Spinal cord (tissue), 10 donors: ENCODE results near the gene ZBTB46. TPM values are rescaled to one million over a fixed set of nuclear protein-coding genes. Genes with fewer than 3 reads are reported as not detected.

Experiments
- DNase-seq, 6 donors: peaks; one replicate each; pipeline versions ENCODE4 v3.0.0 to v3.0.0-alpha.2; 2013 to 2015; ENCODE audit warnings: low spot score in 6 of 6, low read depth in 4 of 6
- H3K27ac ChIP-seq: one replicate; pipeline ENCODE4 v1.5.1; 2013; ENCODE audit warnings: low read depth, low read length, control low read depth
- H3K27me3 ChIP-seq: one replicate; pipeline ENCODE4 v1.6.1; 2013; ENCODE audit warnings: low read length; ENCODE audit not compliant: control insufficient read depth, insufficient read depth
- H3K36me3 ChIP-seq: one replicate; pipeline ENCODE4 v1.6.1; 2013; ENCODE audit warnings: low read length; ENCODE audit not compliant: control insufficient read depth, insufficient read depth
- H3K4me1 ChIP-seq: one replicate; pipeline ENCODE4 v1.6.1; 2013; ENCODE audit warnings: low read length; ENCODE audit not compliant: control insufficient read depth, insufficient read depth
- H3K4me3 ChIP-seq: one replicate; pipeline ENCODE4 v1.5.1; 2013; ENCODE audit warnings: low read depth, low read length, control low read depth
- H3K9me3 ChIP-seq: one replicate; pipeline ENCODE4 v1.6.1; 2013; ENCODE audit warnings: low read length; ENCODE audit not compliant: control insufficient read depth, insufficient read depth
- WGBS: methylation state at CpG from one replicate; pipeline ENCODE4 v1.1.5; 2013; ENCODE audit warnings: missing lambda C conversion rate; ENCODE audit not compliant: insufficient coverage; 5-methylcytosine and 5-hydroxymethylcytosine counted together
- polyA plus RNA-seq, 2 donors: library from polyadenylated mRNA; unstranded; fragments of 120-200 nt; gene quantifications; one replicate each; pipeline ENCODE4 v1.2.1, GENCODE V29; 2013; ENCODE audit not compliant: insufficient read length in 2 of 2
- total RNA-seq, 2 donors: library from RNA; depleted of rRNA in 1 of 2; stranded (reverse); fragments of 120-200 nt in 1 of 2; fragments of >200 nt in 1 of 2; gene quantifications; one replicate each; pipeline versions ENCODE4 v1.2.3 to v1.2.4, GENCODE V29; 2013 to 2014
- donor health status: healthy.

ZBTB46 gene
- total and polyA plus RNA-seq, 4 donors, result 8.3 to 13.4 (median 11.3) TPM

DNA sequence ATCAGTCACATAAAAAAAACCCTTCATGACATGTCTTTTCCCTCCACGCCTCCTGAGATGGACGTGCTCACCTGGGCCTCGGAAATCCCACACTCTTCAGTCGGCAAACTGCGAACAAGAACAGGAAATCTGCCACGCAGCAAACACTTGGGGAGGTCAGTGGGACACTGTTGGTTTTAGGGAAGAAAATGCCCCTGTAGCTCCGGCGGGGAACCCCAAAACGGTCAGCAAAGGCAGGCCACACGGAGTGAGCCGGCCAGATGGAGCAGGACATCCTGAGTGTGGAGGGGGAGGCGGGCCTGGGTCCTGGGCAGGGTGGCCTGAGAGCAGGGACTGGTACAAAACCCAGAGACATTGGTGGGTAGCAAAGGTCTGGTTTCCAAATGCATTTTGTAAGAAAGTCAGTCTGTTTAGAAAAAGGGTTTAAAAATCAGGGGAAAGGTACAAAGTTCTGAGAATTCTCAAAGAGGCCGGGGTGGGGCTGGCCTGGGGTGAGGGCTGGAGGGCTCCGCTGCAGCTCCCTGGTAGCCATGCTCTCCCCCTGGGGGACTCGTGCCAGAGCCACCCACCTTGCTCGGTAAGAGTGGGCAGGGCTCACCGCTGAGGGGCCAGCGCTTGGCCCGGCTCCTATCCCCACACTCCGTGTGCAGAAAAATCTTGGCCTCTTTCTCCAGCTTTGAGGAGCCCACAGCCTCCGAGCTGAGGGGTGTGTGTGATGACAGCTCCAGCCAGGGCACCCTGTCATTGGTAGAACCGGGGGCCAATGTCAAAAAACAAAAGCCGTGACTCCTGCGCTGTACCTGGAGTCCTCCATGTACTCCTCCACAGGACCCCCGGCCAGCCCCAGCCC, 86.3 kb downstream of the ZBTB46 start:
- no peak overlapping the region for H3K4me3 ChIP-seq

DNA sequence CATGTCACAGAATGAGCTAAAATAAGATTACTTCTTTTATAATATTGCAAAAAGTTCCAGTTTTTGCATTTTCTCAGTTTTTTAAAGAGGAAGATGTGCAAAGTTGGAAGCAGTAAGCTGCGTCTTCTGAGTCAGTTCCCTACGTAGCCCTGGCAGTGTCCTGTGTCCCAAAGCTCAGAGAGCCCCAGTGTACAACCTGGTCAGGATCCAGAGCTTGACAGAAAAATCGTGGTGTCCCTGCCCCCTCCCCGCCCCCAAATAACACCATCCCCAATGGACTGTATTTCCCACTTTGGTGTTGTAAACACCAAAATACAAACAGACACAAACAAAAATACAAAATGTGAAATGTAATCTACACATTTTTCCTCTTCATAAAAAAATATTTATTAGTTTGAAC, 86.9 kb downstream of the ZBTB46 start:
- 89% methylated on average over 2 of the region's 4 CpGs for WGBS
- H3K4me1 ChIP-seq, result peaks cover 18% of the 10 kb centered on the region
- H3K36me3 ChIP-seq, result peaks cover 73% of the 10 kb centered on the region
- H3K27ac ChIP-seq, result no peak overlapping the region
- H3K4me3 ChIP-seq, result no peak overlapping the region
- H3K9me3 ChIP-seq, result no peaks in the 10 kb centered on the region
- no peaks in the 10 kb centered on the region for H3K27me3 ChIP-seq
- no peak for DNase-seq

More for the DNA sequence above, 86.3 kb downstream of the ZBTB46 start:
- no peak for DNase-seq
- H3K27me3 ChIP-seq, result no peaks in the 10 kb centered on the region
- H3K36me3 ChIP-seq, result peaks cover 76% of the 10 kb centered on the region
- no peak overlapping the region for H3K27ac ChIP-seq
- no peaks in the 10 kb centered on the region for H3K9me3 ChIP-seq
- WGBS, result 82% methylated on average over 25 of the region's 25 CpGs
- peaks cover 20% of the 10 kb centered on the region for H3K4me1 ChIP-seq

DNA sequence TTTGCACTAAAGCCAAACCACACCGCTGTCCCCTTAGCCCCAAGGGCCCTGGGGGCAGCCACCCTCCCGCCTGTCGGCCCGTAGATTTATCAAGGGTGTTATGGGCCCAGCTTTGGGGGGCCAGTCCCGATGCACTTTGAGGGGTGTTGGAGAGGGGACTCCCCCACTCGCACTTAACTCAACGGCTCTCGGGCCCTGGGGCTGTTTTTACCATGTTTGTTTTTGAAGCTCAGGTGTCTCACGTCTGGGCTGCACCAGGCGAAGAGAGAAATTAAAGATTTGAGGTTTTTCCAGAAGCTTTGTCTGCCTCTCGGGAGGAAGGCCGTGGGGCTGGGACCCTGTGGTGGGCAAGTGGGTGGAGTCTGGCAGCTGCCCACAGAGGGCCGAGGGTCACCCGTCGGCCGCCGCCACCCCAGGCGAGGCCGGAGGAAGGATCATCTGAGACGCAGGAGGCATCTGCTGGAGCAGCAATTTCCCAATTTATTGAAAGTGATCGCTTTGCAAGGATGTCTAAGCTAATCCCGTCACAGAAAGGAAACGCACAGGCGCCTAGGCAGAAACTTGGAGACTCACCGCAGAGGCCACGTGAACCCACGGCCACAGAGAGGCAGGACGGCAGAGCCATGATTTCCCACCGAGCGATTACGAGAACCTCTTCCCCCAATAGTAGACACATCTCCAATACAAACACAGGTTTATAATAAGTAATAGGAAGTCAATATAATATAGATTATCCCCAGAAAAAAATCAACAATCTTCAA, 87.7 kb downstream of the ZBTB46 start:
- DNase-seq, result no peak
- H3K27ac ChIP-seq, result no peak overlapping the region
- peaks cover 26% of the 10 kb centered on the region for H3K4me1 ChIP-seq
- WGBS, result 84% methylated on average over 23 of the region's 31 CpGs
- no peaks in the 10 kb centered on the region for H3K27me3 ChIP-seq
- no peaks in the 10 kb centered on the region for H3K9me3 ChIP-seq
- no peak overlapping the region for H3K4me3 ChIP-seq
- H3K36me3 ChIP-seq, result peaks cover 72% of the 10 kb centered on the region

DNA sequence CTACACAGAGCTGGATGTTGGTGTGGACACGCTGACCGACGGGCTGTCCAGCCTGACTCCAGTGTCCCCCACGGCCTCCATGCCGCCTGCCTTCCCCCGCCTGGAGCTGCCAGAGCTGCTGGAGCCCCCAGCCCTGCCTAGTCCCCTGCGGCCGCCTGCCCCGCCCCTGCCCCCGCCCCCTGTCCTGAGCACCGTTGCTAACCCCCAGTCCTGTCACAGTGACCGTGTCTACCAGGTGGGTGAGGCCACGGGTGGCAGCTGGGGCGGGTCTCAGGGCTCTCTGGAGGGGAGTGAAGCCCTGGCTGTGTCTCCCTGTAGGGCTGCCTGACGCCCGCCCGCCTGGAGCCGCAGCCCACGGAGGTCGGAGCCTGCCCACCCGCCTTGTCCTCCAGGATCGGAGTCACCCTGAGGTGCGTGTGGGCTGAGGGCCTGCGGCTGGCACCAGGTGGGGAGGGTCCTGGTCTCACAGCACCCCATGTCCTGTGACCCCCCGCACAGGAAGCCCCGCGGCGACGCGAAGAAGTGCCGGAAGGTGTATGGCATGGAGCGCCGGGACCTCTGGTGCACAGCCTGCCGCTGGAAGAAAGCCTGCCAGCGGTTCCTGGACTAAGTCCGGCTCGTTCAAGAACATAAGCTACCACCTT, 88.6 kb downstream of the ZBTB46 start:
- Histone ChIP-seq H3K4me1 (peaks cover 30% of the 10 kb centered on the region), H3K27me3 (no peaks in the 10 kb centered on the region), H3K4me3 (no peak overlapping the region), H3K9me3 (no peaks in the 10 kb centered on the region), H3K27ac (no peak overlapping the region), H3K36me3 (peaks cover 72% of the 10 kb centered on the region)
- WGBS, result 90% methylated on average over 34 of the region's 37 CpGs
- DNase-seq, result no peak

DNA sequence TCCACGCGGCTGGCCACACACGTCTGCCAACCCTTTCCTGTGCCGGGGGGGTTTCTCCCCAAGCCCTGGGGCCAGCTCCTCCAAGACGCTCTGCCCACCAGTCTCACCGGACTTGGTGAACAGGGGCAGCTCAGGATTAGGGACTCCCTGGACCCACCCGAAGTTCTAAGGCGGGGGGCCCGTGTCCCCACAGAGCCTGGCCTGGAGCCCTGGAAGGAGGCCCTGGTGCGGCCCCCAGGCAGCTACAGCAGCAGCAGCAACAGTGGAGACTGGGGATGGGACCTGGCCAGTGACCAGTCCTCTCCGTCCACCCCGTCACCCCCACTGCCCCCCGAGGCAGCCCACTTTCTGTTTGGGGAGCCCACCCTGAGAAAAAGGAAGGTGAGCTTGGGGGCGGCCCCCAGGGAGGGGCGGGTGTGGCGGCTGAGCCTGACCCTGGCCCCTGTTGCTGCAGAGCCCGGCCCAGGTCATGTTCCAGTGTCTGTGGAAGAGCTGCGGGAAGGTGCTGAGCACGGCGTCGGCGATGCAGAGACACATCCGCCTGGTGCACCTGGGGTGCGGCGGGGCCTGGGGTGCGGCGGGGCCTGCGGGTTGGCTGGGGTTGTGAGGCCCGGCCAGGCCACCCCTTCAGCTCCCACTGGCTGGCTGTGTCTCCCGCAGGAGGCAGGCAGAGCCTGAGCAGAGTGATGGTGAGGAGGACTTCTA, 89.2 kb downstream of the ZBTB46 start:
- Histone ChIP-seq H3K36me3 (peaks cover 75% of the 10 kb centered on the region), H3K4me1 (peaks cover 36% of the 10 kb centered on the region), H3K27me3 (no peaks in the 10 kb centered on the region), H3K4me3 (no peak overlapping the region), H3K27ac (no peak overlapping the region), H3K9me3 (no peaks in the 10 kb centered on the region)
- DNase-seq, result no peak
- 90% methylated on average over 28 of the region's 30 CpGs for WGBS

DNA sequence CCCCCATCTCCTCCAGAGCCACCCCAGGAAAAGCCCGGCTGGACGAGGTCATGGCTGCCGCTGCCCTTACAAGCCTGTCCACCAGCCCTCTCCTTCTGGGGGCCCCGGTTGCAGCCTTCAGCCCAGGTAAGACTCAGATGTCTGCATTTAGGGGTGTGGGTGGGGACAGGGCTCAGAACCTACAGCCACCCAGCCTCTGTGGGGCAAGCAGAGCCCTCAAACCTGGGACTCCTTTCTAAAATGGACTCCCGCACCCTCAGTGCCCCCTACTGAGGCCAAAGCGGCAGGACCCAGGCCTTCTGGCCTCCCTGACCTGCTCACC, 89.7 kb downstream of the ZBTB46 start:
- Histone ChIP-seq H3K36me3 (peaks cover 75% of the 10 kb centered on the region), H3K4me1 (peaks cover 41% of the 10 kb centered on the region), H3K27me3 (no peaks in the 10 kb centered on the region), H3K9me3 (no peaks in the 10 kb centered on the region), H3K27ac (peak overlapping the region; percentile 89), H3K4me3 (peak overlapping the region; percentile 68)
- 52% methylated on average over 4 of the region's 6 CpGs for WGBS
- no peak for DNase-seq

DNA sequence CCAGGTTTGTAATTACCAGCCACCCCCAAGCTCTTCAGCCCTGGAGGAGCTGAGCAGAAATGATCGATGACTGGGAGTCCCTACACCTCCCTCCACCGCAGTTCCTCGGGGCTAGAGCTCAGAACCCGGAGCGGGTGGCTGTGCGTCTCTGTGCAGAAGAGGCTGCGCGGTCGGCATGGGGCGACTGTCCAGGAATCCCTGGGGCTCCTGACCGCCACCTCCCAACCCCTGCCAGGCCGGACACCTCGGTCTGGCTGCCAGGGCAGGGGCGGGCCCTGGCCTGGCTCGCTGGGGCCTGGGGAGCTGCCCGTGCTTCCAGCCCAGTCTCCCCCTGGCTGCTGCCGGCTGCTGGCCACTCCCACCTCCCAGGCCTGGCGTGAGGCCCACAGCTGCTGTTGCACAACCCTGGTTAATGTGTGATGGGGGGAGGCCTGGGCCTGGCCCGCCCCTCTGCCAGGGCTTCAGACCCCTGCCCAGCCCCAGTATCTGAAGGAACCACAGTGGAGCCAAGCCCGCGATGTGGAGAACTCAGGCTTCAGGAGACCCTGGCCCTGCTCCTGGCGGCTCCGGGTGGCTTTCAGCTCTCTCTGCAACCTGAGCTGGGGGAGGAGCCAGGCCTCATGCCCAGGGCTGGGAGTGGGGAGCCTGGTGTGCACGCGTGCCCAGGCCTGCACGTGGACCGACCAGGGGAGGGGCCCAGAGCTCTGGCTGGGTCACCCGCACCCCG, 90.3 kb downstream of the ZBTB46 start:
- peaks cover 46% of the 10 kb centered on the region for H3K4me1 ChIP-seq

DNA sequence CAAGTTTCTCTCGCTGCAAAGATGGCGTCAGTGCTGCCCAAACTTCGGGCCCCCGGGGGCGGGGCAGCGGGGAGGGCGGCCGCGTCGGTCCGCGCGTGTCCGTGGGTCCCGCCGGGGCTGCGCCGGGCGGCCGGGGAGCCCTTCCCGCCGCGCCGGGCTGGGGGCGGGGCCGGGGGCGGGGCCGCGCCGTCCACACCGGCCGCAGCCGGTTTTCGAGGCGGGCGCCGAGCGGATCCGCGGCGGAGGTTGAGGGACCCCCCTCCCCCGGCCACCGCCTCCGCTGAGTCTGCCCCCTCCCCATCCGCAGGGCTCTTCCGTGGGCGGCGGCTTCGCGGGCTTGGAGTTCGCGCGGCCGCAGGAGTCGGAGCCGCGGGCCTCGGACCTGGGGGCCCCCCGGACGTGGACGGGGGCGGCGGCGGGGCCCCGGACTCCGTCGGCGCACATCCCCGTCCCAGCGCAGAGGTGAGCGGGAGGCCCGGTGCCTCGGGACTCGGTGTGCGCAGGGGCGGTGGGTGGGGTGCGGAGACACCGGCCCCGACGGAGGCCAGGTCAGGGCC, 90.9 kb downstream of the ZBTB46 start:
- H3K4me1 ChIP-seq, result peaks cover 53% of the 10 kb centered on the region
- WGBS, result under 1% methylated on average over 80 of the region's 80 CpGs

More for the DNA sequence above, 90.3 kb downstream of the ZBTB46 start:
- H3K36me3 ChIP-seq, result peaks cover 75% of the 10 kb centered on the region
- WGBS, result 10% methylated on average over 29 of the region's 29 CpGs
- peak overlapping the region; percentile 89 for H3K27ac ChIP-seq
- peak overlapping the region; percentile 68 for H3K4me3 ChIP-seq
- H3K27me3 ChIP-seq, result no peaks in the 10 kb centered on the region
- DNase-seq, result peak in 4 of 6 donors; percentile 44 to 91 (median 66)
- H3K9me3 ChIP-seq, result no peaks in the 10 kb centered on the region

More for the DNA sequence above, 90.9 kb downstream of the ZBTB46 start:
- DNase-seq, result peak in 3 of 6 donors; percentile 25 to 64 (median 52)
- H3K36me3 ChIP-seq, result peaks cover 75% of the 10 kb centered on the region
- peak overlapping the region; percentile 89 for H3K27ac ChIP-seq
- H3K4me3 ChIP-seq, result peak overlapping the region; percentile 68
- H3K27me3 ChIP-seq, result no peaks in the 10 kb centered on the region
- H3K9me3 ChIP-seq, result no peaks in the 10 kb centered on the region
